ENCODE data around the gene HIVEP3. TPM values are rescaled to one million over a fixed set of nuclear protein-coding genes. Genes with fewer than 3 reads are reported as not detected.

HIVEP3 gene
- total and polyA plus RNA-seq, 2 donors: 2.8 to 3.1 TPM

- no peak overlapping the region for H3K27ac ChIP-seq (ENCODE audit: low read depth)
Measured at GRCh38 chr1:41483001-41483850, 435.5 kb downstream of the HIVEP3 start.

GRCh38 chr1:41482001-41482765, 436.5 kb downstream of the HIVEP3 start:
- Histone ChIP-seq H3K4me3 (ENCODE audit: low read depth, low read length) (no peak overlapping the region), H3K27ac (ENCODE audit: low read depth) (no peak overlapping the region), H3K4me1 (ENCODE audit: insufficient read depth) (no peaks in the 10 kb centered on the region), H3K36me3 (ENCODE audit: insufficient read depth) (no peaks in the 10 kb centered on the region)
- no peak for DNase-seq (ENCODE audit: extremely low spot score)
- WGBS: 56% methylated on average over 18 of the region's 18 CpGs

More at GRCh38 chr1:41483001-41483850, 435.5 kb downstream of the HIVEP3 start:
- Histone ChIP-seq H3K4me1 (ENCODE audit: insufficient read depth) (no peaks in the 10 kb centered on the region), H3K4me3 (ENCODE audit: low read depth, low read length) (no peak overlapping the region), H3K36me3 (ENCODE audit: insufficient read depth) (no peaks in the 10 kb centered on the region)
- 72% methylated on average over 21 of the region's 21 CpGs for WGBS
- DNase-seq (ENCODE audit: extremely low spot score): no peak

- Histone ChIP-seq H3K4me1 (ENCODE audit: insufficient read depth) (no peaks in the 10 kb centered on the region), H3K4me3 (ENCODE audit: low read depth, low read length) (no peak overlapping the region), H3K36me3 (ENCODE audit: insufficient read depth) (no peaks in the 10 kb centered on the region), H3K27ac (ENCODE audit: low read depth) (no peak overlapping the region)
- no peak for DNase-seq (ENCODE audit: extremely low spot score)
- 97% methylated on average over 15 of the region's 15 CpGs for WGBS
Measured at GRCh38 chr1:41481109-41481775, 437.5 kb downstream of the HIVEP3 start.

- 94% methylated on average over 10 of the region's 10 CpGs for WGBS
- Histone ChIP-seq H3K27ac (ENCODE audit: low read depth) (no peak overlapping the region), H3K4me3 (ENCODE audit: low read depth, low read length) (no peak overlapping the region), H3K4me1 (ENCODE audit: insufficient read depth) (no peaks in the 10 kb centered on the region), H3K36me3 (ENCODE audit: insufficient read depth) (no peaks in the 10 kb centered on the region)
- DNase-seq (ENCODE audit: extremely low spot score): no peak
Measured at GRCh38 chr1:41480204-41481108, 438.3 kb downstream of the HIVEP3 start.

- no peaks in the 10 kb centered on the region for H3K4me1 ChIP-seq (ENCODE audit: insufficient read depth)
- WGBS: 90% methylated on average over 3 of the region's 3 CpGs
- no peaks in the 10 kb centered on the region for H3K36me3 ChIP-seq (ENCODE audit: insufficient read depth)
- DNase-seq (ENCODE audit: extremely low spot score): no peak
- H3K4me3 ChIP-seq (ENCODE audit: low read depth, low read length): no peak overlapping the region
- no peak overlapping the region for H3K27ac ChIP-seq (ENCODE audit: low read depth)
Measured at GRCh38 chr1:41479808-41480160, 438.9 kb downstream of the HIVEP3 start.

- H3K36me3 ChIP-seq (ENCODE audit: insufficient read depth): no peaks in the 10 kb centered on the region
- DNase-seq (ENCODE audit: extremely low spot score): no peak
- no peak overlapping the region for H3K27ac ChIP-seq (ENCODE audit: low read depth)
- H3K4me3 ChIP-seq (ENCODE audit: low read depth, low read length): no peak overlapping the region
- WGBS: 59% methylated on average over 19 of the region's 19 CpGs
- H3K4me1 ChIP-seq (ENCODE audit: insufficient read depth): no peaks in the 10 kb centered on the region
Measured at GRCh38 chr1:41479000-41479807, 439.5 kb downstream of the HIVEP3 start.

- no peaks in the 10 kb centered on the region for H3K36me3 ChIP-seq (ENCODE audit: insufficient read depth)
- no peak overlapping the region for H3K4me3 ChIP-seq (ENCODE audit: low read depth, low read length)
- WGBS: 92% methylated on average over 12 of the region's 12 CpGs
- H3K4me1 ChIP-seq (ENCODE audit: insufficient read depth): no peaks in the 10 kb centered on the region
- DNase-seq (ENCODE audit: extremely low spot score): no peak
- no peak overlapping the region for H3K27ac ChIP-seq (ENCODE audit: low read depth)
Measured at GRCh38 chr1:41478118-41478748, 440.5 kb downstream of the HIVEP3 start.

- no peak for DNase-seq (ENCODE audit: extremely low spot score)
- Histone ChIP-seq H3K4me1 (ENCODE audit: insufficient read depth) (no peaks in the 10 kb centered on the region), H3K27ac (ENCODE audit: low read depth) (no peak overlapping the region), H3K4me3 (ENCODE audit: low read depth, low read length) (no peak overlapping the region), H3K36me3 (ENCODE audit: insufficient read depth) (no peaks in the 10 kb centered on the region)
- 80% methylated on average over 11 of the region's 11 CpGs for WGBS
Measured at GRCh38 chr1:41476807-41477361, 441.8 kb downstream of the HIVEP3 start.

- no peak overlapping the region for H3K27ac ChIP-seq (ENCODE audit: low read depth)
- no peaks in the 10 kb centered on the region for H3K36me3 ChIP-seq (ENCODE audit: insufficient read depth)
- H3K4me3 ChIP-seq (ENCODE audit: low read depth, low read length): no peak overlapping the region
- no peak for DNase-seq (ENCODE audit: extremely low spot score)
- H3K4me1 ChIP-seq (ENCODE audit: insufficient read depth): no peaks in the 10 kb centered on the region
- 68% methylated on average over 8 of the region's 8 CpGs for WGBS
Measured at GRCh38 chr1:41475859-41476567, 442.7 kb downstream of the HIVEP3 start.

- no peak for DNase-seq (ENCODE audit: extremely low spot score)
- WGBS: 87% methylated on average over 4 of the region's 4 CpGs
- H3K4me1 ChIP-seq (ENCODE audit: insufficient read depth): no peaks in the 10 kb centered on the region
- H3K36me3 ChIP-seq (ENCODE audit: insufficient read depth): no peaks in the 10 kb centered on the region
- no peak overlapping the region for H3K4me3 ChIP-seq (ENCODE audit: low read depth, low read length)
- H3K27ac ChIP-seq (ENCODE audit: low read depth): no peak overlapping the region
Measured at GRCh38 chr1:41475346-41475745, 443.4 kb downstream of the HIVEP3 start.

GRCh38 chr1:41474490-41475271, 444.0 kb downstream of the HIVEP3 start:
- H3K4me3 ChIP-seq (ENCODE audit: low read depth, low read length): no peak overlapping the region
- H3K27ac ChIP-seq (ENCODE audit: low read depth): no peak overlapping the region
- no peaks in the 10 kb centered on the region for H3K4me1 ChIP-seq (ENCODE audit: insufficient read depth)
- DNase-seq (ENCODE audit: extremely low spot score): no peak
- WGBS: 29% methylated on average over 17 of the region's 17 CpGs
- no peaks in the 10 kb centered on the region for H3K36me3 ChIP-seq (ENCODE audit: insufficient read depth)

All from urinary bladder (tissue), 4 donors.